ENCODE data around the gene HOXA6. TPM values are rescaled to one million over a fixed set of nuclear protein-coding genes. Genes with fewer than 3 reads are reported as not detected.

The HOXA6 gene
- total RNA-seq, 1 experiment from 2014 or later, result 12.4 TPM

DNA sequence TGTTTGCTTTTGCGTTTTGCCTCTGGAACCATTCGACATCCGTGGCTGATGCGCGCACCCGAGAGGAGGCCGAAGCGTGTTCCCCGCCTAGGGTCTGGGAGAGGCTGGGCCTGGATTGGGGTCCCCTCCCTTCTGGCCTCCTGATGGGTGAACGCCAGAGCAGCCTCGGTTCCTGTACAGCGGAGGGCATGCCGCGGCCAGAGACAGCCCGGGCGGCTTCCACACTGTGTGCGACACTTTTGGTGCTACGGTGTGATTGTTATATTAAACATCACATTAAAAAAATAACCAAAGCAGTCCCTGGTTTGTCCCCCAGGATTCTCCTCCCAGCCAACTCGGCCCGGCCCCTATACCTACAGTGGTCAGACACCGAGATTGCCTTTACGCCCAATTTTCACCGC, 12.6 kb upstream of the HOXA6 start:
- H3K27me3 Mint-ChIP-seq (ENCODE audit: unreplicated experiment), result no peaks in the 10 kb centered on the region
- no peak for DNase-seq

DNA sequence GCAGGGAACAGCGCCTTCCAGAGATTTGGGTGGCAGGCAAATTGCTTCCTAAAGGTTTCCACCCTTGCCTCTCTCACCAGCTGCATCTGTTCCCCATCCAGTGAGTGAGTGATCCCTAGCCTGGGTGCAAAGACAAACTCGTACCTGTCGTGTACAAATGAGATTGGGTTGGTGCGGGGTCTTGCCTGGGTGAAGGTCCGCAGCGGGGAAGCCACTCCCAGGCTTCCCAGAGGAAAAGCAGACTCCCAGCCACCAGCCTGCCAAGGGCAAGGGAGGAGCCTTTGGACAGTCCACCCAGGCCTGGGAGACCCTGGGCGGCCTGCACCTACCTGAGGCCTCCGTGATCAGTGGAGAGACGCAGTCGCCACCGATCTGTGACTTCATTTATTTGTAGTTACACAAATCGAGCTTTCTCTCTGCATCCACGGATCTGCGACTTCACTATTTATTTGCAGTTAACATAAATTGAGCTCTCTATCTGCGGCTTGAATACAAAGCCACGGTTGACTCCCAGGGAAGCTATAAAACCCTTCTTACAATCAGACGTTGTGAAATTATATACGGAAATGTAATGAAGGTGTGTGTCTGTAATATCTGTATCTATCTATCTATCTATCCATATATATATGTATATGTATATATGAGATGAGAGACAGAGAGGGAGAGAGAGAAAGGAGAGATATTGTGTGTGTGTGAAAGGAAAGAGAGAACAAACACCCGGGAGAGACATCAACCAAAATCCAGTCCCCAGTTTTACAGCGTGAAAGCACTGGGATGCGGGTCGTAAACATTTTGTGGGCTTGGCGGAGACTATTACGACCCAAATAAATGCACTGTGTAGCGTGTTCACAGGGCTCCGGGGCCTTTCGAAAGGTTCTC, 11.9 kb upstream of the HOXA6 start:
- Mint-ChIP-seq H3K27ac (ENCODE audit: unreplicated experiment) (no peak overlapping the region), H3K9me3 (ENCODE audit: low read depth, unreplicated experiment) (no peaks in the 10 kb centered on the region), H3K27me3 (ENCODE audit: unreplicated experiment) (no peaks in the 10 kb centered on the region), H3K4me3 (ENCODE audit: low read depth, unreplicated experiment) (peak overlapping the region; percentile 76), H3K4me1 (ENCODE audit: low read depth, unreplicated experiment) (no peaks in the 10 kb centered on the region), H3K36me3 (ENCODE audit: insufficient read depth, unreplicated experiment) (peaks cover 7% of the 10 kb centered on the region)
- intact Hi-C loops (cut with micrococcal nuclease; ENCODE audit: unreplicated experiment), result loop anchor here (2.0 to 5.0 kb wide), 2 partner anchors 791 to 977 kb away; no protein-coding TSS in a partner anchor
- no peak for DNase-seq
- BruUV-seq (replicated peaks), result no TSS peak
- CTCF ChIA-PET, result interaction anchor here (1.3 kb wide), 1 partner anchor 9 kb away, joined by 5 read pairs; no protein-coding TSS in a partner anchor
- TF ChIP-seq, protein P1, sequence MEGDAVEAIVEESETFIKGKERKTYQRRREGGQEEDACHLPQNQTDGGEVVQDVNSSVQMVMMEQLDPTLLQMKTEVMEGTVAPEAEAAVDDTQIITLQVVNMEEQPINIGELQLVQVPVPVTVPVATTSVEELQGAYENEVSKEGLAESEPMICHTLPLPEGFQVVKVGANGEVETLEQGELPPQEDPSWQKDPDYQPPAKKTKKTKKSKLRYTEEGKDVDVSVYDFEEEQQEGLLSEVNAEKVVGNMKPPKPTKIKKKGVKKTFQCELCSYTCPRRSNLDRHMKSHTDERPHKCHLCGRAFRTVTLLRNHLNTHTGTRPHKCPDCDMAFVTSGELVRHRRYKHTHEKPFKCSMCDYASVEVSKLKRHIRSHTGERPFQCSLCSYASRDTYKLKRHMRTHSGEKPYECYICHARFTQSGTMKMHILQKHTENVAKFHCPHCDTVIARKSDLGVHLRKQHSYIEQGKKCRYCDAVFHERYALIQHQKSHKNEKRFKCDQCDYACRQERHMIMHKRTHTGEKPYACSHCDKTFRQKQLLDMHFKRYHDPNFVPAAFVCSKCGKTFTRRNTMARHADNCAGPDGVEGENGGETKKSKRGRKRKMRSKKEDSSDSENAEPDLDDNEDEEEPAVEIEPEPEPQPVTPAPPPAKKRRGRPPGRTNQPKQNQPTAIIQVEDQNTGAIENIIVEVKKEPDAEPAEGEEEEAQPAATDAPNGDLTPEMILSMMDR (IDR thresholded peaks at IDR 0.05; ENCODE audit: unreplicated experiment), result no peak

More for the DNA sequence above, 12.6 kb upstream of the HOXA6 start:
- no peaks in the 10 kb centered on the region for H3K9me3 Mint-ChIP-seq (ENCODE audit: low read depth, unreplicated experiment)
- BruUV-seq (replicated peaks), result no TSS peak
- peaks cover 7% of the 10 kb centered on the region for H3K36me3 Mint-ChIP-seq (ENCODE audit: insufficient read depth, unreplicated experiment)
- peak overlapping the region; percentile 76 for H3K4me3 Mint-ChIP-seq (ENCODE audit: low read depth, unreplicated experiment)
- CTCF ChIA-PET, result interaction anchor here (0.6 to 2.4 kb wide), 17 partner anchors 10 to 793 kb away, joined by 3 to 34 read pairs (median 5); partner anchors contain the start of gene SKAP2
- H3K27ac Mint-ChIP-seq (ENCODE audit: unreplicated experiment), result no peak overlapping the region
- intact Hi-C loops (cut with micrococcal nuclease; ENCODE audit: unreplicated experiment), result loop anchor here (2.0 to 5.0 kb wide), 2 partner anchors 791 to 978 kb away; no protein-coding TSS in a partner anchor
- H3K4me1 Mint-ChIP-seq (ENCODE audit: low read depth, unreplicated experiment), result no peaks in the 10 kb centered on the region
- TF ChIP-seq, protein P1 (IDR thresholded peaks at IDR 0.05; ENCODE audit: unreplicated experiment), result no peak

DNA sequence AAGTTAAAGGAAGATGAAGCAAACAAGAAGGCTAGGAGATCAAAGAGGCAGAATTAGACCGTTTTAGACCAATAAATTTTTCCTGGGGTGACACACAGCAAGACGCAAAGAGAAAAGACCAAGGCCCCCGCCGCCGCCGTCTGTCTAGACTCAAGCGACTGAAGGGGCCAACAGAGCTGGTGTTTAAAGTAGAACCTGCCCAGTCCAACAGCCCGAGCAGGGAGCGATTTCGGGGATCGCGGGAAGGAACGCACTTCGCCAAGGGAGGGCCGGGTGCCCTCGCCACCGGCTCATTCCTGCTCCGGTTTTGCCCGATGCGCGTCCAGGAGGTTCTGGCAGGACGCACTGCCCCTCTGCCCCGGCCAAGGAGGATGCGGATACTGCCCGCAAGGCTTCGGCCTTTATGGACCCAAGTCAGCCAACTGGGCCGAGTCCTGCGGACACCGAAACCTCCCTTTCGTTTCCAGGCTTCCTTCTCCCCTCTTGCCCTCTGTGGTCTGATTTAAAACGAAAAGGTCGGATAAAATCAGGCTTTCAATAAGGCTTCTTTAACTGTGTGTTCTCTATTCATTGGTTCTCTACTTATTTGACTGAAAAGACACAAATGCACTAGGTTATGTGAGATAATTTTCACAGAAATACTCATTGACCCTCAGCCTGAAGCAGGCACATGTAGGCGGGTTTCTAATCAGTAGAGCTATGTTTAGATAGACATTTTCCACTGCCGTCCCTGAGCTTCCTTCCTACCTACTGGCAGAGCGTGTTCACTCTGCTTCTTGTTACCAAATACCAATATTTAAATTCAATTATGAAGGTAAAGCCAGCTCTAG, 11.1 kb upstream of the HOXA6 start:
- TF ChIP-seq, protein P1 (IDR thresholded peaks at IDR 0.05; ENCODE audit: unreplicated experiment), result no peak
- Mint-ChIP-seq H3K9me3 (ENCODE audit: low read depth, unreplicated experiment) (no peaks in the 10 kb centered on the region), H3K27me3 (ENCODE audit: unreplicated experiment) (peaks cover 8% of the 10 kb centered on the region), H3K4me1 (ENCODE audit: low read depth, unreplicated experiment) (no peaks in the 10 kb centered on the region), H3K4me3 (ENCODE audit: low read depth, unreplicated experiment) (no peak overlapping the region), H3K36me3 (ENCODE audit: insufficient read depth, unreplicated experiment) (peaks cover 7% of the 10 kb centered on the region), H3K27ac (ENCODE audit: unreplicated experiment) (no peak overlapping the region)
- no peak for DNase-seq
- no TSS peak for BruUV-seq (replicated peaks)
- CTCF ChIA-PET, result interaction anchor here (1.3 to 1.9 kb wide), 2 partner anchors 8 to 476 kb away, joined by 5 read pairs; no protein-coding TSS in a partner anchor
- intact Hi-C loops (cut with micrococcal nuclease; ENCODE audit: unreplicated experiment), result no loop called here

DNA sequence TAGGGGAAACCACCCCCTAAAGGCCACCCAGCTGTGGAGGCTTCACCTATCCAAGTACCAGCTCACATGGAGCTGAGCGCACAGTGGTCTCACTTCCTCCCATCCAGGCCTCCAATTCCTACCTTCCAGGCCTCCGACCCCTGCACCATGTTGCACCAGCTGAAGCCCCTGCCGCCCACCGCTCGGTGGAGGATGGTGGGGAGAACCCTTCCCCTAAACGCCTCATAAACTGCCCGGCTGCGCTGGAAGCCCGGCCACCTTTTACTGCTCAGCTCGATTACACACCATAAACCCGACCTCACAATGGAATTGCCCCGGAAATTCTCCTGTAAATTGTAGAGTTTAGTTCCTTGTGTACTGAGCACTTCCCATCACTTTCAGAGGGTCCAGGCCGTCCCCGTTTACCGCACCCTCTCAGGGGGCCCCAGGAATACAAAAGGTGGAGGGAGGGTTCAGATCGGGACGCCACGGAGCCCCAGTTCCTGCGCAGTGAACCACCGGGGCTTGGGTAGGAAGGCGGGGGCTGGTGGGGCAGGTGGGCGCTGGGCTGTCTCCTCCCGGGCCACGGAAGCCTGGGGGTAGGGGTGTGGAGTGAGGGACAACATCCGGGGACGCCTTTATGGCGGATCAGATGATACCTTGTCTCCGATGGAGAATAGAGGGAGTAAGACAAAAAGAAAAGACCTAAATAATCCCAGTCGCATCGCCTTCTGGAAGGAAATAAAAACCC, 10.3 kb upstream of the HOXA6 start:
- Mint-ChIP-seq H3K9me3 (ENCODE audit: low read depth, unreplicated experiment) (no peaks in the 10 kb centered on the region), H3K27ac (ENCODE audit: unreplicated experiment) (no peak overlapping the region), H3K4me1 (ENCODE audit: low read depth, unreplicated experiment) (no peaks in the 10 kb centered on the region), H3K27me3 (ENCODE audit: unreplicated experiment) (peaks cover 16% of the 10 kb centered on the region), H3K4me3 (ENCODE audit: low read depth, unreplicated experiment) (no peak overlapping the region), H3K36me3 (ENCODE audit: insufficient read depth, unreplicated experiment) (peaks cover 7% of the 10 kb centered on the region)
- intact Hi-C loops (cut with micrococcal nuclease; ENCODE audit: unreplicated experiment), result no loop called here
- no TSS peak for BruUV-seq (replicated peaks)
- CTCF ChIA-PET, result interaction anchor here (1.9 kb wide), 1 partner anchor 476 kb away, joined by 5 read pairs; no protein-coding TSS in a partner anchor
- DNase-seq, result no peak
- TF ChIP-seq, protein P1 (IDR thresholded peaks at IDR 0.05; ENCODE audit: unreplicated experiment), result no peak
